NCI-H345 treated with DMSO at 0.1 percent for 48 hours (cell line): ENCODE results near the gene XRRA1.
"Not testable (repeated sequence)": the region's sequence is repeated elsewhere in the genome, so short reads cannot be mapped to it uniquely, and the experiment has no call there.

Source experiments
- DNase-seq: peaks from one replicate; lab custom pipeline; 2025; ENCODE audit not compliant: unreplicated experiment; lab: John Stamatoyannopoulos, UW

XRRA1 gene

GRCh38 chr11:74839446-74839845 lies 109.4 kb downstream of the XRRA1 start:
- no peak for DNase-seq

- DNase-seq = no peak
These were observed 110.7 kb downstream of the XRRA1 start for GRCh38 chr11:74838188-74838587.

- no peak for DNase-seq
These were observed 111.7 kb downstream of the XRRA1 start for GRCh38 chr11:74837191-74837590.

- DNase-seq = no peak
These were observed 122.0 kb downstream of the XRRA1 start for GRCh38 chr11:74826901-74827300.

GRCh38 chr11:74825596-74825995 lies 123.3 kb downstream of the XRRA1 start:
- DNase-seq = not testable (repeated sequence)

GRCh38 chr11:74824285-74824982 lies 124.5 kb downstream of the XRRA1 start:
- DNase-seq = no peak

- no peak for DNase-seq
These were observed 126.7 kb downstream of the XRRA1 start for GRCh38 chr11:74822170-74822569.

GRCh38 chr11:74820763-74821162 lies 128.1 kb downstream of the XRRA1 start:
- DNase-seq = no peak

GRCh38 chr11:74819400-74819799 lies 129.5 kb downstream of the XRRA1 start:
- DNase-seq = no peak

GRCh38 chr11:74818283-74818946 lies 130.5 kb downstream of the XRRA1 start:
- DNase-seq = no peak

- DNase-seq = no peak
These were observed 132.2 kb downstream of the XRRA1 start for GRCh38 chr11:74816664-74817063.

- no peak for DNase-seq
These were observed 132.9 kb downstream of the XRRA1 start for GRCh38 chr11:74815966-74816365.

- no peak for DNase-seq
These were observed 139.1 kb downstream of the XRRA1 start for GRCh38 chr11:74809801-74810200.

GRCh38 chr11:74806267-74806666 lies 142.6 kb downstream of the XRRA1 start:
- DNase-seq = no peak

- no peak for DNase-seq
These were observed 157.4 kb downstream of the XRRA1 start for GRCh38 chr11:74791333-74792100.
